Nephron progenitor cell (in vitro differentiated cells): ENCODE measurements around the gene TMEM38B.

ENCODE experiments used
- DNase-seq: peaks from one replicate; pipeline ENCODE4 v3.0.0; 2021
- H3K27ac Mint-ChIP-seq: 2 replicates; pipeline ENCODE4 v1.8.0; 2021; ENCODE audit warnings: mild to moderate bottlenecking, moderate library complexity, mixed read lengths
- H3K27me3 Mint-ChIP-seq: 2 replicates; pipeline ENCODE4 v1.8.0; 2021; ENCODE audit warnings: mild to moderate bottlenecking, low read depth, mixed read lengths; ENCODE audit not compliant: poor library complexity
- H3K36me3 Mint-ChIP-seq: 2 replicates; pipeline ENCODE4 v1.8.0; 2021; ENCODE audit warnings: low read depth, mixed read lengths
- H3K4me1 Mint-ChIP-seq: 2 replicates; pipeline ENCODE4 v1.8.0; 2021; ENCODE audit warnings: mixed read lengths
- H3K4me3 Mint-ChIP-seq: 2 replicates; pipeline ENCODE4 v1.8.0; 2021; ENCODE audit warnings: mild to moderate bottlenecking, moderate library complexity, mixed read lengths
- H3K9me3 Mint-ChIP-seq: 2 replicates; pipeline ENCODE4 v1.8.0; 2021; ENCODE audit warnings: mild to moderate bottlenecking, moderate library complexity, mixed read lengths
- TF ChIP-seq, protein P1 (sequence below): fragments of 200-600 bp; sonication (generic); IDR thresholded peaks from 2 replicates; pipeline ENCODE4 v1.5.0; 2021; ENCODE audit warnings: antibody characterized with exemption

Gene TMEM38B

DNA sequence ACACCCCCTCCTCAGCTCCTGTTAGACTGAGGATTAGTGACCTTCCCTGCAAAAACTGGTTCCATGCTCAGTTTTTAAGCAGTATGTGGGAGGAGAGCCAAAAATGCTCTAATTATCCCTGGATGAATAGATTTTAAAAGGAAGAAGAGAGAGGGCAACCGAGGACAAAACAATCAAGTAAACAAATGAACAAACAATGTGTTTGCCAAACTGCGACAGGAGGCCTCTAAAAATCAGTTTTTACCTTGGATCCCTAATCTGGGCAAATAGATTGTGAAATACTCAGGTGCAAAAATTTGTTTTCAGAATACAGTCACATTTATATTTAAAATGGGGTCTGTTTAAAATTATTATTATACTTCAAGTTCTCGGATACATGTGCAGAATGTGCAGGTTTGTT, 23.6 kb upstream of the TMEM38B start:
- H3K27ac Mint-ChIP-seq, result no peak overlapping the region
- H3K27me3 Mint-ChIP-seq, result peaks cover 4% of the 10 kb centered on the region
- H3K9me3 Mint-ChIP-seq, result no peaks in the 10 kb centered on the region
- H3K4me1 Mint-ChIP-seq, result peaks cover 13% of the 10 kb centered on the region
- DNase-seq, result no peak
- TF ChIP-seq, protein P1, sequence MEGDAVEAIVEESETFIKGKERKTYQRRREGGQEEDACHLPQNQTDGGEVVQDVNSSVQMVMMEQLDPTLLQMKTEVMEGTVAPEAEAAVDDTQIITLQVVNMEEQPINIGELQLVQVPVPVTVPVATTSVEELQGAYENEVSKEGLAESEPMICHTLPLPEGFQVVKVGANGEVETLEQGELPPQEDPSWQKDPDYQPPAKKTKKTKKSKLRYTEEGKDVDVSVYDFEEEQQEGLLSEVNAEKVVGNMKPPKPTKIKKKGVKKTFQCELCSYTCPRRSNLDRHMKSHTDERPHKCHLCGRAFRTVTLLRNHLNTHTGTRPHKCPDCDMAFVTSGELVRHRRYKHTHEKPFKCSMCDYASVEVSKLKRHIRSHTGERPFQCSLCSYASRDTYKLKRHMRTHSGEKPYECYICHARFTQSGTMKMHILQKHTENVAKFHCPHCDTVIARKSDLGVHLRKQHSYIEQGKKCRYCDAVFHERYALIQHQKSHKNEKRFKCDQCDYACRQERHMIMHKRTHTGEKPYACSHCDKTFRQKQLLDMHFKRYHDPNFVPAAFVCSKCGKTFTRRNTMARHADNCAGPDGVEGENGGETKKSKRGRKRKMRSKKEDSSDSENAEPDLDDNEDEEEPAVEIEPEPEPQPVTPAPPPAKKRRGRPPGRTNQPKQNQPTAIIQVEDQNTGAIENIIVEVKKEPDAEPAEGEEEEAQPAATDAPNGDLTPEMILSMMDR, result no peak
- H3K4me3 Mint-ChIP-seq, result no peak overlapping the region
- H3K36me3 Mint-ChIP-seq, result no peaks in the 10 kb centered on the region

DNA sequence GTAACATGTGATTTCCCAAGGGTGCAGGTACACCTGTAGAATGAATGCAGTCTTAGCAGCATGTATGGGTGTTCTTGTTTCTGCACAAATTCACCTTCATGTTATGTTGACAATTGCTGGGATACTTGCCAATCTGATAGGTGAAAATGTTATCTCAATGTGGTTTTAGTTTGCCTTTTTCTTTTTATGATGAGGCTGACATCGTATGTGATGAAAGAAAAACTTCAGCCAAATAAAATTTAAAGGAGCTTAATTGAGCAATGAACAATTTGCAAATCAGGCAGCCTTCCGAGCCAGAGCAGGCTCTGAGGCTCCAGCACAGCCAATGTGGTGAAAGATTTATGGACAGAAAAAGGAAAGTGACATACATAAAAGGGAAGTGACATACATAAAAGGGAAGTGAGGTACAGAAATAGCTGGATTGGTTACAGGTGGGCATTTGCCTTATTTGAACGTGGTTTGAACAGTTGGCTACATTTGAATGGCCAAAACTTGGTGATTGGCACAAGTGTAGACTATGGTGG, 21.6 kb upstream of the TMEM38B start:
- TF ChIP-seq, protein P1, result no peak
- no peak for DNase-seq
- peaks cover 4% of the 10 kb centered on the region for H3K27me3 Mint-ChIP-seq
- H3K4me3 Mint-ChIP-seq, result no peak overlapping the region
- peaks cover 9% of the 10 kb centered on the region for H3K4me1 Mint-ChIP-seq
- no peaks in the 10 kb centered on the region for H3K9me3 Mint-ChIP-seq
- no peak overlapping the region for H3K27ac Mint-ChIP-seq
- no peaks in the 10 kb centered on the region for H3K36me3 Mint-ChIP-seq

DNA sequence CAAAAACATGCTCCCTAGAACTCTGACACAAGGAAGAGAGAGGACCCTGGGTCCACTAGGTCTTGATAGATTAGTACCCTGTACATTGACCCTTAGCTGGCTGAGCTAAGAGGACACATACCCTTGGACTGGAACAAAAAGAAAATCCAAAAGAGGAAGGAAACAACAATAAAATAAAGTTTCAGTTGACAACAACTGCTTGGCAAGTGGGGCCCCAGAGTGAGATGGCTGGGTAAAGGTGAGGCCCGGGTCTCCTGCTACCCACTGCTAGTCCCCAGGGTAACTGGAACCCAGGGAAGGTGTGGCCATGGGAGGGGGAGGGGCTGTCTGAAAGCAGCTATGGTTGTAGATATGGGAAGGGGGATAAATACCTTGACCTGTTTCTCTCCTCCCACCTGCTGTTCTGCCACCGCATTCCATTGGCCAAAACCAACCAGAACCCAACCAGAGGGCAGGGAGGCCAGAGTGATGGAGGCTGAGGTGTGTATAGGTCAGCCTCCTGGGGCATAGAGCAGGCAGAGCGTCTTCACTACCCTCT, 20.4 kb upstream of the TMEM38B start:
- Mint-ChIP-seq H3K4me1 (peaks cover 9% of the 10 kb centered on the region), H3K27ac (no peak overlapping the region), H3K4me3 (no peak overlapping the region), H3K36me3 (no peaks in the 10 kb centered on the region), H3K27me3 (peaks cover 4% of the 10 kb centered on the region), H3K9me3 (no peaks in the 10 kb centered on the region)
- no peak for DNase-seq
- TF ChIP-seq, protein P1, result no peak

DNA sequence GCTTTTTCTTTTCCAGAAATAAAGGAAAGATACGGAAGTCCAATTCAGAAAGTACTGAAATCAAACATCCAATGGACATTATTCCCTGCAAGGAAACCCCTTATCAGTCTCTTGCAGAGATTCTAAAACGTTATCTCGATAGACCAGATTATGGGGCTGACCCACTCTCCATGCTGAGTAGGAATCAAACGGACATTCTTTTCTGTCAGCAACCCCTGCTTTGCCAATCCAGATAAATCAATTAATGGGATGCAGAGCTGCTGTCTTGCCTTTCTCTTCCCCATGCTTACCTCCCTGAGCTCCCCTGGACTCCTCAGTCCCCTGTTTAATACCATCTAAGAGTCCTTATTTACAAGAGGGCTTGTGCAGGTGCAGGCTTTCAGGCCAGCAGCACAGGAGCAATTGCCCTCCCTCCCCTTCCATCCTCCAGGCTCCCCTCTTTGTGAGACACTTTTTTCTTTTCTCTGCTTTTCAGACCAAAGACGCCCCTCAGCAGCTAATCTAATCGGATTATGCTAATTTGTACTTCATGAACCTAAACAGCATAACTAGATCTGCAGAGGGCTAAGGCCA, 17.9 kb upstream of the TMEM38B start:
- H3K4me1 Mint-ChIP-seq, result peaks cover 9% of the 10 kb centered on the region
- TF ChIP-seq, protein P1, result no peak
- no peak overlapping the region for H3K4me3 Mint-ChIP-seq
- H3K27me3 Mint-ChIP-seq, result peaks cover 4% of the 10 kb centered on the region
- H3K9me3 Mint-ChIP-seq, result no peaks in the 10 kb centered on the region
- H3K27ac Mint-ChIP-seq, result no peak overlapping the region
- H3K36me3 Mint-ChIP-seq, result no peaks in the 10 kb centered on the region
- no peak for DNase-seq

DNA sequence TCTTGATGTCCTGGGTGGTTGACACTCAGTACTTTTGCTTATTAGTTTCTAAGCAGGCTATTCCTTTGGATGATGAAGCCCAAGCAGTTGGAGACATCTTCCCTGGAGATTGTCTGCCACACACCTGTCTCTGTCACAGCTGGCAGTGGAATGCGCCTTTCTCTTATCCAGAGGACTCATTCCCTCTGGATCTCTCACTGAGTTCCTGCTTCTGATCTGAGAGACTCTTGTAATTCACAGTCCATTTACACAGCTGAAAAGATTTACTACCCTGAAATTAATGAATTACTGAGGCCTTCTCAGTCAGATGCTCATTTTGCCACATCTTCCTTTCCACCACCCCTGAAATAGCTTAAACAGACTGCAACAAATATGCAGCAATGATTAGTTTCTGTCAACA, 16.2 kb upstream of the TMEM38B start:
- Mint-ChIP-seq H3K4me3 (no peak overlapping the region), H3K4me1 (peaks cover 9% of the 10 kb centered on the region), H3K27me3 (peaks cover 8% of the 10 kb centered on the region), H3K36me3 (no peaks in the 10 kb centered on the region), H3K27ac (no peak overlapping the region), H3K9me3 (no peaks in the 10 kb centered on the region)
- DNase-seq, result no peak
- TF ChIP-seq, protein P1, result no peak

DNA sequence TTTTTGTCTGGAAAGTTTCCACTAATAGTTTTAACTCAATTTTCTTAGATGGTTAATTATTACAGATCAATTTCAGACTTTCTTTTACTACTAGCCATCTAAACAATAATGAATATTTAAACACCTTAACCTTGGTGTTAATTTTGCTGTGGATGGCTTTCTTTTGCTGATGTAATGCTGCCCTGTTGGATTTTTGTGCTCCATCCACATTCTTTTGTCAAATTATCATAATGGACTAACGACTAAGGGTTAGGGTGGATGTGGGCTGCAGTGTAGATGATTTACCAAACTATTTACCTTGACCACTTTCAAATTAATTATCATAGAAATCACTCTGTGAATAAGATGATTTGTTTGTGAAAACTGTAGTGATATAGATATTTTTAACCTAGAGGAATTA, 15.6 kb upstream of the TMEM38B start:
- no peak overlapping the region for H3K4me3 Mint-ChIP-seq
- H3K36me3 Mint-ChIP-seq, result no peaks in the 10 kb centered on the region
- H3K4me1 Mint-ChIP-seq, result peaks cover 6% of the 10 kb centered on the region
- peaks cover 4% of the 10 kb centered on the region for H3K27me3 Mint-ChIP-seq
- H3K27ac Mint-ChIP-seq, result no peak overlapping the region
- DNase-seq, result no peak
- H3K9me3 Mint-ChIP-seq, result no peaks in the 10 kb centered on the region
- TF ChIP-seq, protein P1, result no peak
